ENCODE results near the gene HRH1.

HRH1 gene

DNA sequence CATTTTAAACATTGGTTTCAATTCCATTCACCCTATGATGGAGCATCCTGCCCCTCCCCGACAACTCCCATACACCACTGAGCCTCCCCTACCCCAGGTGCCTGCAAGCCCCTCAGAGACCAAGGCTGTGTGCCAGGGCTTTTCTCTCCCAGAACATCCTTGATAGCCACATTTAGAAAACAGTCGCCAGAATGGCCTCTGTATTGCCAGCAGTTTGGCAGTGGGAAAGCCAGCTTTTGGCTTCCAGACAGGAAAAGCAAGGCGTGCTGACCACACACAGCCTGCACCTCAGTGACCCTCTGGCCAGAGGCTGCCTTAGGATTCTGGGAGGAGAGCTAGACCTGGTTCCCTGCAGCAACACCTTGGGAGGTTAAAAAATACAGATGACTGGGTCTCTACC, 18.2 kb upstream of the HRH1 start:
- Histone ChIP-seq H3K27me3 (ENCODE audit: insufficient read depth, poor library complexity, severe bottlenecking) (no peaks in the 10 kb centered on the region), H3K4me1 (ENCODE audit: insufficient read depth, poor library complexity, severe bottlenecking) (peaks cover 24% of the 10 kb centered on the region), H3K27ac (ENCODE audit: poor library complexity, severe bottlenecking) (peak overlapping the region; percentile 99), H3K36me3 (ENCODE audit: low read depth) (no peaks in the 10 kb centered on the region), H3K4me3 (ENCODE audit: severe bottlenecking) (no peak overlapping the region), H3K9me3 (ENCODE audit: severe bottlenecking) (no peaks in the 10 kb centered on the region)
- TF ChIP-seq, protein P1, sequence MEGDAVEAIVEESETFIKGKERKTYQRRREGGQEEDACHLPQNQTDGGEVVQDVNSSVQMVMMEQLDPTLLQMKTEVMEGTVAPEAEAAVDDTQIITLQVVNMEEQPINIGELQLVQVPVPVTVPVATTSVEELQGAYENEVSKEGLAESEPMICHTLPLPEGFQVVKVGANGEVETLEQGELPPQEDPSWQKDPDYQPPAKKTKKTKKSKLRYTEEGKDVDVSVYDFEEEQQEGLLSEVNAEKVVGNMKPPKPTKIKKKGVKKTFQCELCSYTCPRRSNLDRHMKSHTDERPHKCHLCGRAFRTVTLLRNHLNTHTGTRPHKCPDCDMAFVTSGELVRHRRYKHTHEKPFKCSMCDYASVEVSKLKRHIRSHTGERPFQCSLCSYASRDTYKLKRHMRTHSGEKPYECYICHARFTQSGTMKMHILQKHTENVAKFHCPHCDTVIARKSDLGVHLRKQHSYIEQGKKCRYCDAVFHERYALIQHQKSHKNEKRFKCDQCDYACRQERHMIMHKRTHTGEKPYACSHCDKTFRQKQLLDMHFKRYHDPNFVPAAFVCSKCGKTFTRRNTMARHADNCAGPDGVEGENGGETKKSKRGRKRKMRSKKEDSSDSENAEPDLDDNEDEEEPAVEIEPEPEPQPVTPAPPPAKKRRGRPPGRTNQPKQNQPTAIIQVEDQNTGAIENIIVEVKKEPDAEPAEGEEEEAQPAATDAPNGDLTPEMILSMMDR (IDR thresholded peaks at IDR 0.05; ENCODE audit: poor library complexity, severe bottlenecking), result no peak
- ATAC-seq (ENCODE audit: low read depth) (no peak), DNase-seq (ENCODE audit: low spot score) (no peak)

DNA sequence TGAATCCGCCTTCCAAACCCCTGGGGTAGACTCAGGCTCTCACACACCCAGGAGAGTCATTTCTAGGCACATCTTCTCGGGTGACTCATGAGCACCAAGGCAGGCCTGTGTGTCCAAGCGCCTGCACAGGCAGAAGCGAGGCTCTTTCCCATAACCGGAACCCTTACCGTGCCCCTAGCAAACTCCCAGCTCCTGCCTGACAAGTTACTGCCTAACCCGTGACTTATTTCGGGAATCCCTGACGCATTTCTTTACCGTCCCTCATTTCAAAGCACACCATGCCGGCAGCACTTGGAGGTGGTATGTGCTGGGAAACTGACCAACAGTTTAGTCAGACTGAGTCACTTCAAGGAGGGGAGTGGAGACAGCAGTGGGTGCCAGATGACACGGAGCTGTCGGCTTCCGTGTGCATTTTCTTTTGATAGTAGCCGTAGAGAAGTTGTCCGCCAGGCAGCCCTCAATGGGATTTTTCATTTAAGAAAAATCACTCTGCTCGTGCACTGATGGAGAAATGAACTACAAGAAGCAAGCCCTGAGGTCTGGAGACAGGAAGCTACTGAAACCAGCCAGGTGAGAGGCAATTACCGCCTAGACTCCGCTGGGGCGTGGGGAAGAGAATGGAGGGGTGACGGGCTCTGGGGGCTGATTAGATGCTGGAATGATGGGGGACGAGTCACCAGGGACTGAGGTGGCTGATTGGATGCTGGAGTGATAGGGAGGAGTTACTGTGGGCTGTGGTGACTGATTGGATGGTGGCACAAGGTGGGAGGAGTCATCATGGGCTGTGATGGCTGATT, 17.3 kb upstream of the HRH1 start:
- H3K4me3 ChIP-seq (ENCODE audit: severe bottlenecking), result peak overlapping the region; percentile 31
- DNase-seq (ENCODE audit: low spot score), result peak; percentile 98
- TF ChIP-seq, protein P1 (IDR thresholded peaks at IDR 0.05; ENCODE audit: poor library complexity, severe bottlenecking), result no peak

DNA sequence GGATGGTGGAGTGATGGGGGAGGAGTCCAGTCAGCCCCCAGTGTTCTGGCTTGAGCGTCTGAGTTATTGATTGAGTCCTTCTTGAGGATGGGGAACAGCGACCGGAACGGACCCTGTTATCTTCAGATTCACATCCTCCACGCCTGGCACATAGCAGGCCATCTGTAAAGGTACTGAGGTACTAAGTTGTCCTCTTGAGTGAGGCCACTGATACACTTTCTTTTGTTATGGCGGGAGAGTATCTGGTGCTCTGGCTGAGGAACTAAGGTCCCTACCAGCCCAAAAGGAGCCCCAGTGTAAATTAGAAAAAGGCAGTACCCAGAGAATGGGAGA, 16.7 kb upstream of the HRH1 start:
- no peak for ATAC-seq (ENCODE audit: low read depth)
- peak overlapping the region; percentile 99 for H3K27ac ChIP-seq (ENCODE audit: poor library complexity, severe bottlenecking)
- H3K36me3 ChIP-seq (ENCODE audit: low read depth), result no peaks in the 10 kb centered on the region
- DNase-seq (ENCODE audit: low spot score), result no peak
- H3K4me3 ChIP-seq (ENCODE audit: severe bottlenecking), result peak overlapping the region; percentile 31
- no peaks in the 10 kb centered on the region for H3K9me3 ChIP-seq (ENCODE audit: severe bottlenecking)
- TF ChIP-seq, protein P1 (IDR thresholded peaks at IDR 0.05; ENCODE audit: poor library complexity, severe bottlenecking), result no peak
- peaks cover 24% of the 10 kb centered on the region for H3K4me1 ChIP-seq (ENCODE audit: insufficient read depth, poor library complexity, severe bottlenecking)
- H3K27me3 ChIP-seq (ENCODE audit: insufficient read depth, poor library complexity, severe bottlenecking), result no peaks in the 10 kb centered on the region

More for the DNA sequence above, 17.3 kb upstream of the HRH1 start:
- H3K36me3 ChIP-seq (ENCODE audit: low read depth), result no peaks in the 10 kb centered on the region
- no peaks in the 10 kb centered on the region for H3K27me3 ChIP-seq (ENCODE audit: insufficient read depth, poor library complexity, severe bottlenecking)
- H3K27ac ChIP-seq (ENCODE audit: poor library complexity, severe bottlenecking), result peak overlapping the region; percentile 99
- ATAC-seq (ENCODE audit: low read depth), result peak; percentile 86
- H3K4me1 ChIP-seq (ENCODE audit: insufficient read depth, poor library complexity, severe bottlenecking), result peaks cover 24% of the 10 kb centered on the region
- H3K9me3 ChIP-seq (ENCODE audit: severe bottlenecking), result no peaks in the 10 kb centered on the region

DNA sequence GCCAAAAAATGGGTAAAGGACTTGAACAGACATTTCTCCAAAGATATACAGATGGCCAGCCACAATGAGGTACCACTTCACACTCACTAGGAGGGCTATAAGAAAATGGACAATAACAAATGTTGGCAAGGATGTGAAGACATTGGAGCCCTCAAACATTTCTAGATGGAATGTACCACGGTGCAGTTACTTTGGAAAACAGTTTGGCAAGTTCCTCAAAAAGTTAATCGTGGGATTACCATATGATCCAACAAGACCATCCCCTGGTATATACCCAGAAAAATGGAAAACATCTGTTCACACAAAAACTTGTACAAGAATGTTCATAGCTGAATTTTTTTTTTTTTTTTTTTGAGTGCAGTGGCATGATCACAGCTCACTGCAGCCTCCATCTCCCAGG, 15.9 kb upstream of the HRH1 start:
- no peaks in the 10 kb centered on the region for H3K9me3 ChIP-seq (ENCODE audit: severe bottlenecking)
- DNase-seq (ENCODE audit: low spot score) (no peak), ATAC-seq (ENCODE audit: low read depth) (no peak)
- TF ChIP-seq, protein P1 (IDR thresholded peaks at IDR 0.05; ENCODE audit: poor library complexity, severe bottlenecking), result no peak
- peak overlapping the region; percentile 99 for H3K27ac ChIP-seq (ENCODE audit: poor library complexity, severe bottlenecking)
- H3K4me3 ChIP-seq (ENCODE audit: severe bottlenecking), result no peak overlapping the region
- H3K27me3 ChIP-seq (ENCODE audit: insufficient read depth, poor library complexity, severe bottlenecking), result no peaks in the 10 kb centered on the region
- no peaks in the 10 kb centered on the region for H3K36me3 ChIP-seq (ENCODE audit: low read depth)
- peaks cover 24% of the 10 kb centered on the region for H3K4me1 ChIP-seq (ENCODE audit: insufficient read depth, poor library complexity, severe bottlenecking)

DNA sequence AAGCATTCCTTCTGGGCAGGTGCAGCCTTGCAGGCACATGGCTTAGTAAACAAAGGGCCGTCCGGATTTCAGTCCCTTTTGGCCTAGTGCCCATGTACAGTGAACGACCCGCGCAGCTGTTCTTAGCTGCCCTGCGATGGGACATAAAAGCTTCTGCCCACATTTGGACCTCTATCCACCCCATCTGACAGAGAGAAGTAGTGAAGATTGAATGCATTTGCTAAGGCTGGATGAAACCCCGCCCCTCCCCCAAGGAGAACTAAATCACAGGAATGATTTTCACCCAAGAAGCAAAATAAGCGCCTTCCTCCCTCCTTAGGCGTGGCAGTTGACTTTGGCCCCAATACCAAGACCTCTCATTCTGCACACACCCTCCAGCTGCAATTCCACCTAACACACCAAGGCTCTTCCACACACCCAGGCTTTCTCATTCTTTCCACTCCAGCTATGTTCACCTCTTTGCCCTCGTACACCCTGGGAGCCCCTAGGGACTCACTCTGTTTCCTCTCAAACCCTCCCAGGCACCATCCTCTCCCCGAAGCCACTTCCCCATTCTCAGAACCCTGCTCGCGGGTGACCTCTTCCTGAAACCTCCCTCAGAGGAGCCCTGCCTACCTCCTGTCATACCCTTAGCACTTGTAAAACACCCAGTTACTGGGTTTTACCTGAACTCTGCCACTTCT, 14.1 kb upstream of the HRH1 start:
- Histone ChIP-seq H3K27me3 (ENCODE audit: insufficient read depth, poor library complexity, severe bottlenecking) (no peaks in the 10 kb centered on the region), H3K9me3 (ENCODE audit: severe bottlenecking) (no peaks in the 10 kb centered on the region), H3K4me1 (ENCODE audit: insufficient read depth, poor library complexity, severe bottlenecking) (peaks cover 24% of the 10 kb centered on the region), H3K36me3 (ENCODE audit: low read depth) (no peaks in the 10 kb centered on the region), H3K4me3 (ENCODE audit: severe bottlenecking) (no peak overlapping the region), H3K27ac (ENCODE audit: poor library complexity, severe bottlenecking) (peak overlapping the region; percentile 99)
- no peak for ATAC-seq (ENCODE audit: low read depth)
- DNase-seq (ENCODE audit: low spot score), result no peak
- TF ChIP-seq, protein P1 (IDR thresholded peaks at IDR 0.05; ENCODE audit: poor library complexity, severe bottlenecking), result no peak

Measured in RWPE2 (cell line).